ENCODE results near the gene SUPT20H. TPM values are rescaled to one million over a fixed set of nuclear protein-coding genes. Genes with fewer than 3 reads are reported as not detected.

The SUPT20H gene
- total RNA-seq, 6 donors from 2014 or later: 31.7 to 82.7 (median 44.0) TPM

GRCh38 chr13:37037241-37037640, 22.2 kb downstream of the SUPT20H start:
- Histone ChIP-seq H3K36me3 (peaks cover 29 to 100% (median 71%) of the 10 kb centered on the region in 4 donors), H3K9me3 (no peaks in the 10 kb centered on the region), H3K4me3 (no peak overlapping the region), H3K4me1 (no peaks in the 10 kb centered on the region), H3K27me3 (no peaks in the 10 kb centered on the region), H3K27ac (no peak overlapping the region)
- 95 to 98% methylated on average over 3 of the region's 3 CpGs for WGBS, 2 donors
- no peak for DNase-seq
- TF ChIP-seq POLR2A (IDR thresholded peaks at IDR 0.05) (no peak), POLR2AphosphoS5 (IDR thresholded peaks at IDR 0.05) (no peak), EP300 (IDR thresholded peaks at IDR 0.05) (no peak)
- TF ChIP-seq, protein P1, sequence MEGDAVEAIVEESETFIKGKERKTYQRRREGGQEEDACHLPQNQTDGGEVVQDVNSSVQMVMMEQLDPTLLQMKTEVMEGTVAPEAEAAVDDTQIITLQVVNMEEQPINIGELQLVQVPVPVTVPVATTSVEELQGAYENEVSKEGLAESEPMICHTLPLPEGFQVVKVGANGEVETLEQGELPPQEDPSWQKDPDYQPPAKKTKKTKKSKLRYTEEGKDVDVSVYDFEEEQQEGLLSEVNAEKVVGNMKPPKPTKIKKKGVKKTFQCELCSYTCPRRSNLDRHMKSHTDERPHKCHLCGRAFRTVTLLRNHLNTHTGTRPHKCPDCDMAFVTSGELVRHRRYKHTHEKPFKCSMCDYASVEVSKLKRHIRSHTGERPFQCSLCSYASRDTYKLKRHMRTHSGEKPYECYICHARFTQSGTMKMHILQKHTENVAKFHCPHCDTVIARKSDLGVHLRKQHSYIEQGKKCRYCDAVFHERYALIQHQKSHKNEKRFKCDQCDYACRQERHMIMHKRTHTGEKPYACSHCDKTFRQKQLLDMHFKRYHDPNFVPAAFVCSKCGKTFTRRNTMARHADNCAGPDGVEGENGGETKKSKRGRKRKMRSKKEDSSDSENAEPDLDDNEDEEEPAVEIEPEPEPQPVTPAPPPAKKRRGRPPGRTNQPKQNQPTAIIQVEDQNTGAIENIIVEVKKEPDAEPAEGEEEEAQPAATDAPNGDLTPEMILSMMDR (IDR thresholded peaks at IDR 0.05): no peak
- ATAC-seq (ENCODE audit: low FRiP score in 2 of 2): no peak

GRCh38 chr13:37029617-37030016, 29.9 kb downstream of the SUPT20H start:
- 94 to 97% methylated on average over 4 of the region's 4 CpGs for WGBS, 2 donors
- ATAC-seq (ENCODE audit: low FRiP score in 2 of 2) (no peak), DNase-seq (no peak)
- Histone ChIP-seq H3K27ac (no peak overlapping the region), H3K9me3 (no peaks in the 10 kb centered on the region), H3K36me3 (peaks cover 29 to 100% (median 55%) of the 10 kb centered on the region in 4 donors), H3K4me3 (no peak overlapping the region), H3K27me3 (no peaks in the 10 kb centered on the region), H3K4me1 (no peaks in the 10 kb centered on the region)
- TF ChIP-seq EP300 (IDR thresholded peaks at IDR 0.05) (no peak), POLR2AphosphoS5 (IDR thresholded peaks at IDR 0.05) (no peak), POLR2A (IDR thresholded peaks at IDR 0.05) (no peak)
- TF ChIP-seq, protein P1 (IDR thresholded peaks at IDR 0.05): no peak

GRCh38 chr13:37027639-37028038, 31.8 kb downstream of the SUPT20H start:
- H3K36me3 ChIP-seq: peaks cover 32 to 100% (median 61%) of the 10 kb centered on the region in 4 donors
- H3K27ac ChIP-seq: no peak overlapping the region
- no peak overlapping the region for H3K4me3 ChIP-seq
- TF ChIP-seq POLR2AphosphoS5 (IDR thresholded peaks at IDR 0.05) (no peak), EP300 (IDR thresholded peaks at IDR 0.05) (no peak), POLR2A (IDR thresholded peaks at IDR 0.05) (no peak)
- TF ChIP-seq, protein P1 (IDR thresholded peaks at IDR 0.05): no peak
- no peaks in the 10 kb centered on the region for H3K4me1 ChIP-seq
- no peaks in the 10 kb centered on the region for H3K27me3 ChIP-seq
- DNase-seq (no peak), ATAC-seq (ENCODE audit: low FRiP score in 2 of 2) (no peak)
- no peaks in the 10 kb centered on the region for H3K9me3 ChIP-seq
- whole genome bisulfite sequencing, 2 donors: 83% methylated on average over 2 of the region's 2 CpGs

- no peak overlapping the region for H3K27ac ChIP-seq
- H3K9me3 ChIP-seq: no peaks in the 10 kb centered on the region
- no peak for DNase-seq
- H3K4me3 ChIP-seq: no peak overlapping the region
- no peaks in the 10 kb centered on the region for H3K27me3 ChIP-seq
- no peak for ATAC-seq (ENCODE audit: low FRiP score in 2 of 2)
- no peaks in the 10 kb centered on the region for H3K4me1 ChIP-seq
- TF ChIP-seq POLR2A (IDR thresholded peaks at IDR 0.05) (no peak), POLR2AphosphoS5 (IDR thresholded peaks at IDR 0.05) (no peak), EP300 (IDR thresholded peaks at IDR 0.05) (no peak)
- TF ChIP-seq, protein P1 (IDR thresholded peaks at IDR 0.05): no peak
- WGBS, 2 donors: 92 to 99% methylated on average over 1 of the region's 1 CpG
- peaks cover 30 to 100% (median 61%) of the 10 kb centered on the region in 4 donors for H3K36me3 ChIP-seq
Observed at GRCh38 chr13:37026771-37027170, 32.7 kb downstream of the SUPT20H start.

GRCh38 chr13:37023871-37024270, 35.6 kb downstream of the SUPT20H start:
- TF ChIP-seq POLR2AphosphoS5 (IDR thresholded peaks at IDR 0.05) (no peak), EP300 (IDR thresholded peaks at IDR 0.05) (no peak), POLR2A (IDR thresholded peaks at IDR 0.05) (no peak)
- TF ChIP-seq, protein P1 (IDR thresholded peaks at IDR 0.05): no peak
- Histone ChIP-seq H3K27ac (no peak overlapping the region), H3K9me3 (no peaks in the 10 kb centered on the region), H3K4me1 (no peaks in the 10 kb centered on the region), H3K27me3 (no peaks in the 10 kb centered on the region), H3K36me3 (peaks cover 32 to 100% (median 52%) of the 10 kb centered on the region in 4 donors), H3K4me3 (no peak overlapping the region)
- 76 to 83% methylated on average over 1 of the region's 1 CpG for WGBS, 2 donors
- DNase-seq: no peak
- no peak for ATAC-seq (ENCODE audit: low FRiP score in 2 of 2)

All from upper lobe of left lung (tissue), 6 donors.